Measurements from ENCODE around the gene ARMC2. TPM values are rescaled to one million over a fixed set of nuclear protein-coding genes. Genes with fewer than 3 reads are reported as not detected.
A peak's percentile ranks its signal among the peaks of the same experiment; 100 is the strongest.

ARMC2 gene
- total RNA-seq, 1 donor from 2014 or later = 9.5 TPM

GRCh38 chr6:108995296-108995695, 147.1 kb downstream of the ARMC2 start:
- intact Hi-C loops (cut with DNase I) = loop anchor here (2.0 to 10.0 kb wide), 2 partner anchors 46 to 90 kb away; no protein-coding TSS in a partner anchor
- no peak for DNase-seq

GRCh38 chr6:108996208-108996607, 148.0 kb downstream of the ARMC2 start:
- intact Hi-C loops (cut with DNase I) = loop anchor here (10.0 kb wide), 1 partner anchor 91 kb away; no protein-coding TSS in a partner anchor
- DNase-seq (no peak), ATAC-seq (ENCODE audit: poor library complexity) (no peak)

More at GRCh38 chr6:108995296-108995695, 147.1 kb downstream of the ARMC2 start:
- ATAC-seq (ENCODE audit: poor library complexity) = no peak

DNA sequence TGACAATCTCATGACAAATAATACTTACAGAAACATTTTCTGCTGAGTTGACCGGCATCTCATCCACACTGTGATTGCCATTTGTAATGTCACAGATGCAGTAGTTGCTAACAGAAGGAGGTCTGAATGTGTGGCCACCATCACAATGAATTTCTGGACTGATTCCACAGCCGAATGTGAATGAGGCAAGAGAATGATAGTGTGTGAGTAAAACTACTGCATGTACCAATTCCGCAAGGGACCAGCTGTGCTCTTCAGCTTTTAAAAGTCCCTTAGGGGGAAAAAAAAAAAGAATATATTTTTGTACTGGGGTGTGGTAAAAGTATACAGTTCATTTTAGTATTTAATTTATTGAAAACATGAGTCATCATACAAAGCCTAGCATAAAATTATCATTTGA, 150.3 kb downstream of the ARMC2 start:
- intact Hi-C loops (cut with DNase I) = loop anchor here (10.0 kb wide), 1 partner anchor 94 kb away; no protein-coding TSS in a partner anchor
- ATAC-seq (ENCODE audit: poor library complexity) (peak; percentile 9), DNase-seq (no peak)

DNA sequence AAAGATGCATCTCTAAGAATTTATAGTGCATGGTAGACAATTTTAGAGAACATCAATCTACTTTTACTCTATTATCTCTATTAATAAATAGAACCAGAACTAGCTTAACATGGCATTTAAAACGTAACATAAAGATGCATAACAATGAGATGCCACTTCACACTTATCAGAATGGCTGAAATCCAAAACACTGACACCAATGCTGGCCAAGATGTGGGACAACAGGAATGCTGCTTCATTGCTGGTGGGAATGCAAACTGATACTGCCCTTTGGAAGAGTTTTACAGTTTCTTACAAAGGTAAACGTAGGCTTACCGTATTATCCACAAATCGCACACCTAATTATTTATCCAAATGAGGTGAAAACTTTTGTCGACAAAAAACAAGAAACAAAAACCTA, 151.2 kb downstream of the ARMC2 start:
- intact Hi-C loops (cut with DNase I) = loop anchor here (10.0 kb wide), 1 partner anchor 95 kb away; no protein-coding TSS in a partner anchor
- DNase-seq (no peak), ATAC-seq (ENCODE audit: poor library complexity) (peak; percentile 27)

- DNase-seq (no peak), ATAC-seq (ENCODE audit: poor library complexity) (no peak)
- intact Hi-C loops (cut with DNase I) = no loop called here
These were observed 152.1 kb downstream of the ARMC2 start for GRCh38 chr6:109000289-109000688.

DNA sequence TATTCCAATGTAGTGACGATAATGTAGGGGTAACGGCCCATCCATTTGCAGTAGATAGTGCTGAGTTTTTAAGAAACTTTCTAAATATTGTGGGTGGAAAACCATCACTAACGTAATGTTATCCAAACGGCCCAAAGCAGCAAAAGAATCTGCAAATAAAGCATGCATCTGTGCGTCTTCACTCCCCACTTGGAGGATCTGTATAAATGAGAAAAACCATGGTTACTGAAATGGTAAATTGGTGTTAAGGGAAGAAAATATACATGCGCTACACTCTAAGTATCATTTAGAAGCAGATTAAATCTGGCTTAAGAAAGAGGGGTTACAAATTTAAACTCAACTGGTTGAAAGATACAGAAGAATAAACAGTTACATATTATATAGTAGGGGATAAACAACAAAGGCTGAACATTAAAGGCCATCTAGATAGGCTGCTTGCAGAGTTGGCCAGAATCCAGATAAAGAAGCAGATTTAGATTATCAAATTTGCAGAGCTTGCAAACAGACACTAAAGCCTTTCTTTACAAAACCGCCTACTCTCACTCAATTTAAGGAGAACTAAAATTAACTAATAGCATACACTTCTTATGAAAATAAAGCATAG, 153.2 kb downstream of the ARMC2 start:
- intact Hi-C loops (cut with DNase I) = no loop called here
- DNase-seq = no peak
- ATAC-seq (ENCODE audit: poor library complexity) = peak; percentile 8

- peak; percentile 73 for ATAC-seq (ENCODE audit: poor library complexity)
- DNase-seq = no peak
- intact Hi-C loops (cut with DNase I) = no loop called here
These were observed 154.0 kb downstream of the ARMC2 start for GRCh38 chr6:109002051-109002697.

GRCh38 chr6:109002882-109003281, 154.7 kb downstream of the ARMC2 start:
- intact Hi-C loops (cut with DNase I) = no loop called here
- DNase-seq (no peak), ATAC-seq (ENCODE audit: poor library complexity) (no peak)

DNA sequence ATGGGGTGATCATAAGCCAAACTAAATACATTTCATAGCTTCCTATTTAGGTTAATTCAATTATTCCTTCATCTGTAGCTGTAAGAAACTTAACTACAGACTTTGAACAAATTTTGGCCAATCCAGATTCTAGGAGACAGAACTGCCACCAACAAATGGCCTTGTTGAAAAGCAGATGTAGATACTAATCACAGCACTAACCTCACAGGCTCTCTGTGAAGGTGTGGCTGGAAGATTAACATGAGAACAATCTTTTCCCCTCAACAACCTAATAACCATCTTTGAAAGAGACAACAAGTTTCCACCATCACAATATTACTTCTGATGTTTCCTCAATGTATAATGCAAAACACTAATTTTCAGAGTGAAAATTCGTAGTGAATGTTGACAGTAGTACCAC, 158.6 kb downstream of the ARMC2 start:
- ATAC-seq (ENCODE audit: poor library complexity) = no peak

GRCh38 chr6:109007521-109007920, 159.3 kb downstream of the ARMC2 start:
- ATAC-seq (ENCODE audit: poor library complexity) (no peak), DNase-seq (no peak)
- intact Hi-C loops (cut with DNase I) = loop anchor here (5.0 kb wide), 1 partner anchor 55 kb away; no protein-coding TSS in a partner anchor

More for the DNA sequence above, 158.6 kb downstream of the ARMC2 start:
- intact Hi-C loops (cut with DNase I) = loop anchor here (5.0 kb wide), 1 partner anchor 55 kb away; no protein-coding TSS in a partner anchor
- no peak for DNase-seq

GRCh38 chr6:109008054-109008453, 159.8 kb downstream of the ARMC2 start:
- DNase-seq (no peak), ATAC-seq (ENCODE audit: poor library complexity) (no peak)
- intact Hi-C loops (cut with DNase I) = loop anchor here (5.0 kb wide), 1 partner anchor 54 kb away; no protein-coding TSS in a partner anchor

GRCh38 chr6:109008537-109009235, 160.5 kb downstream of the ARMC2 start:
- ATAC-seq (ENCODE audit: poor library complexity) = peak; percentile 47
- no peak for DNase-seq
- intact Hi-C loops (cut with DNase I) = loop anchor here (5.0 kb wide), 1 partner anchor 54 kb away; no protein-coding TSS in a partner anchor

DNA sequence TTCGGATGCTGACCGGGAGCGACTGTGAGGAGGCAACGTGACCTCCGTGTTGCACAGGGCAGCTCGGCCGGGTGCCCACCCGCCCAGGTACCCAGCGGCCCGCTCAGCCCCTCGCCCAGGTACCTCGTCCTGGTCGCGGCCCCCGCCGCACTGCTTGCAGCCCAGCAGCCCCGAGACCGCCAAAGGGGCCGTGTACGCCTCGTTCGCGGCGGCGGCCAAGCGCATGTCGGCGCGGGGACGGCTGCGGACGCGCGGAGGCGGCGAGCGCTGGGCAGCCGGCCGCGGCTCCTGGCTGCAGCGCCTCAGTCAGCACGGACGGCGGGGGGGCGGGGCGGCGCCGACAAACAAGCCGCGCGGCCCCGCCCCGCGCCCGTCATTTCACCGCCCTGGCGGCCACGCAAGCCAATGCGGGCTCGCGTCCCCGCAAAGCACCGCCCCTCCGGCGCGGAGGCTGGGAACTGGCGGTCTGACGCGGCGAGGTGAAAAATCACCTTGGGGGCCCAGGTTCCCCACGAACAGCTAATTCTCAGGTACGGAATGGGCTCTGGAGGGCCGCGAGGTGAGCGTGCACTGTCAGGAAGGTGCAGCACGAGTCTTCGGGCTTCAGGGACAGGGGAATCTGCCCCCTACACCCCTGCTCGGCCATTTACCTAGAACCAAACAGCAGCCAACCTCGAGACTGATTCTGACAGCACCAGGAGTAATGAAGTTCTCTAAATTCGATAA, 161.2 kb downstream of the ARMC2 start:
- DNase-seq (peak; percentile 98), ATAC-seq (ENCODE audit: poor library complexity) (peak; percentile 96)
- intact Hi-C loops (cut with DNase I) = loop anchor here (5.0 kb wide), 1 partner anchor 53 kb away; no protein-coding TSS in a partner anchor

DNA sequence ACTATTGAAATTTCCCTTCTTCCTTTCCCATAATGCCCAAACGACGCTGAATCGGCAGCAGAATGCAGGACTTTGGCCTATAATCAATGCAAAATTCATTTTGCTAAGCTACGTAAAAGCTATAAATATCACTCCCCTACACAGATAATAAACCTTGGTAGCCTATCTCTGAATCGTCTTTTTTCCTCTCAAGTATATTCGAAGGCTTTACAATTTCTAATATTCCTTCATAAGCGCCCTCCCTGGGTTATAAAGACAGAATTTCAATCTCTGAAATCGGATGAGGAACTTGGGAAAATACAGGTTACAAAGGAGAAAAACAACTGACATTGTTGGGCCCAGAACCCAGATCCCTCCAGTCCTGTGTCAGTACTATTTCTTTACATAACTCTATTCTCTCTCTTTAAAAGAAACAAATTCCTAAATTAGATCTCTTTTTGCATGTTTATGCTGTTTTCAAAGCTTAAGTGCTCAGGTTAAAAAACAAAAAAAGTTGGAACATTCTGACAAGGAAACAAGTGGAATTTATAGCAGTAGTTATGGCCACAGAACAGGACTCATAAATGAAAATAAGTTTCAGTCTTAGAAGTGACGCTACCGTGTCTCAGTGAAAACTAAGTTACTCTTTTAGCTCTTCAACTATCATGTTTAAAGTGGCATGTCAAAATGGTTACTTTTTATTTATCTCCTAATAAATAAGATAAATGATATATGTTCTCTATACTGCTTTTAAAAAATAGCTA, 161.9 kb downstream of the ARMC2 start:
- intact Hi-C loops (cut with DNase I) = loop anchor here (5.0 kb wide), 1 partner anchor 52 kb away; no protein-coding TSS in a partner anchor
- ATAC-seq (ENCODE audit: poor library complexity) (peak; percentile 12), DNase-seq (no peak)

GRCh38 chr6:109010705-109011102, 162.5 kb downstream of the ARMC2 start:
- no peak for ATAC-seq (ENCODE audit: poor library complexity)
- intact Hi-C loops (cut with DNase I) = no loop called here
- no peak for DNase-seq

DNA sequence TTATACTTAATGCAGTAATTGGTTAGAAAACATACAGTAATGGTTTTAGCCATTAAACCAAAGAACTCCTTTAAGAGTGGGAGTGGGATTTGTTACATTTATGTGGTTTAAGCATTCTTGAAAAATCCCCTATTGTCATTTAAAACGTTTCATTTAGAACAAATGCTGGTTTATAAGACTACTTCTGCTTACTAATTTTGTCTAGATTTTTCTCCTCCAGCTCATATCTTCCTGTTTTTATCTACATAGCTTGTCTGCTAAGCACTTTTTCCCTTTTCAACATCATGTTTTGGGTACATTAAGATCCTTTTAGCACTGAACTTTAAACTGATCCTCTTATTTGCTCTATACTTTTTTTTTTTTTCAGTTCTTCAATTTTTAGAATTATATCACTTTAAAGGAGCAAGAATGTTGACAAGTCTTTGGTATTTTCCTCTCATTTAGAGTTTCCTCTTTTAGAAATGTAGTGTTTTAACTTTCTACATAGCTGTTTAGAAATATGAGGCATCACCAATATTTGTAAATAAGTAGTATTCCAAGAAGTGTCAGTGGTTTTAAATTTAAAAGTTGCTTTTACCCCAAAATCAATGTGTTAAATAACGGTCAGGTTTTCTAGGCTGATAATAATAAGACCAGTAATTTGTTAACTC, 165.6 kb downstream of the ARMC2 start:
- intact Hi-C loops (cut with DNase I) = no loop called here
- no peak for ATAC-seq (ENCODE audit: poor library complexity)

DNA sequence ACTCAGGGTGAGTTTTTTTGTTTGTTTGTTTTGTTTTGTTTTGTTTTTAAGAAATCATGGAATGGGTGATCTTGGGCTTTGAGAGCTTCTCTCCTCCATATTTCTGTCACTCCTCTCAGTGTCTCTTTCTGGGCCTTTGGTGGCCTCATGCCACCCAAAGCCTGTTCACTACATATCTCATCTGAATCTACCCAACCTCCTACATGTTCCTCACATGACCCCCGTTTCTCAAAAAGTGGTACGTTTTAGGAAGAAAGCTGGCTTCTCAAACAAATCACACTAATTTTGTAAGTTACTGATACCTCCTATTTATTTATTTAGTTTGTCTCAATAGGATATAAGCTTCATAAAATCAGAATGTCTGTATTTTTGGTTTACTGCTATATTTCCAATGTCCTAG, 166.4 kb downstream of the ARMC2 start:
- no peak for ATAC-seq (ENCODE audit: poor library complexity)
- DNase-seq = no peak
- intact Hi-C loops (cut with DNase I) = no loop called here

More for the DNA sequence above, 165.6 kb downstream of the ARMC2 start:
- no peak for DNase-seq
